Uterus (tissue), 4 donors: ENCODE data around the gene CENPO. TPM values are rescaled to one million over a fixed set of nuclear protein-coding genes. Genes with fewer than 3 reads are reported as not detected.

Source experiments
- DNase-seq, 2 donors: peaks; one replicate each; pipeline ENCODE4 v3.0.0-alpha.2; 2019 to 2020
- H3K27ac ChIP-seq, 2 donors: fragments of 200-600 bp; sonication (generic); 1 replicate in 1 of 2; 2 replicates in 1 of 2; pipeline ENCODE4 v1.5.1; 2016 to 2018
- H3K27me3 ChIP-seq, 2 donors: fragments of 200-600 bp; sonication (generic); one replicate each; pipeline ENCODE4 v1.5.1; 2018 to 2019; ENCODE audit warnings: control low read depth in 1 of 2
- H3K36me3 ChIP-seq, 2 donors: fragments of 200-600 bp; sonication (generic); one replicate each; pipeline ENCODE4 v1.5.1; 2019; ENCODE audit warnings: control low read depth in 1 of 2
- H3K4me1 ChIP-seq, 2 donors: fragments of 200-600 bp; sonication (generic); one replicate each; pipeline ENCODE4 v1.5.1; 2018 to 2019; ENCODE audit warnings: control low read depth in 1 of 2
- H3K4me3 ChIP-seq, 2 donors: fragments of 200-600 bp; sonication (generic); 1 replicate in 1 of 2; 2 replicates in 1 of 2; pipeline ENCODE4 v1.5.1; 2018 to 2019; ENCODE audit warnings: mild to moderate bottlenecking in 1 of 2
- H3K9me3 ChIP-seq, 2 donors: fragments of 200-600 bp; sonication (generic); one replicate each; pipeline ENCODE4 v1.5.1; 2019; ENCODE audit warnings: control low read depth in 1 of 2
- POLR2A ChIP-seq, 2 donors: fragments of 450-650 bp; IDR thresholded peaks; one replicate each; pipeline ENCODE4 v1.6.1; 2016; ENCODE audit warnings: antibody characterized with exemption in 2 of 2, mild to moderate bottlenecking in 1 of 2, moderate library complexity in 1 of 2
- intact Hi-C: fragments of 100-400 bp; cut with DNase I; formaldehyde crosslinking; loops from one replicate; pipeline ENCODE4 v1.15.1; 2023; ENCODE audit warnings: low total_unique reads
- total RNA-seq, 4 donors: library from RNA; depleted of rRNA in 3 of 4; stranded (reverse); fragments of >200 nt in 3 of 4; gene quantifications; one replicate each; pipeline versions ENCODE4 v1.1.0 to v1.2.4, GENCODE V29; 2014 to 2023
- TF ChIP-seq, protein P1 (sequence below), 4 experiments: fragments of 200-600 bp in 2 of 4; fragments of 450-650 bp in 2 of 4; sonication (generic) in 2 of 4; IDR thresholded peaks; one replicate each; pipeline ENCODE4 v1.5.1; 2016 to 2019; ENCODE audit warnings: antibody characterized with exemption in 4 of 4, mild to moderate bottlenecking in 2 of 4, moderate library complexity in 1 of 4
- donor health status: DM: yes; HTN: yes; CAD: no.

CENPO gene
- total RNA-seq, 4 donors from 2014 or later: 1.0 to 16.0 (median 2.2) TPM

DNA sequence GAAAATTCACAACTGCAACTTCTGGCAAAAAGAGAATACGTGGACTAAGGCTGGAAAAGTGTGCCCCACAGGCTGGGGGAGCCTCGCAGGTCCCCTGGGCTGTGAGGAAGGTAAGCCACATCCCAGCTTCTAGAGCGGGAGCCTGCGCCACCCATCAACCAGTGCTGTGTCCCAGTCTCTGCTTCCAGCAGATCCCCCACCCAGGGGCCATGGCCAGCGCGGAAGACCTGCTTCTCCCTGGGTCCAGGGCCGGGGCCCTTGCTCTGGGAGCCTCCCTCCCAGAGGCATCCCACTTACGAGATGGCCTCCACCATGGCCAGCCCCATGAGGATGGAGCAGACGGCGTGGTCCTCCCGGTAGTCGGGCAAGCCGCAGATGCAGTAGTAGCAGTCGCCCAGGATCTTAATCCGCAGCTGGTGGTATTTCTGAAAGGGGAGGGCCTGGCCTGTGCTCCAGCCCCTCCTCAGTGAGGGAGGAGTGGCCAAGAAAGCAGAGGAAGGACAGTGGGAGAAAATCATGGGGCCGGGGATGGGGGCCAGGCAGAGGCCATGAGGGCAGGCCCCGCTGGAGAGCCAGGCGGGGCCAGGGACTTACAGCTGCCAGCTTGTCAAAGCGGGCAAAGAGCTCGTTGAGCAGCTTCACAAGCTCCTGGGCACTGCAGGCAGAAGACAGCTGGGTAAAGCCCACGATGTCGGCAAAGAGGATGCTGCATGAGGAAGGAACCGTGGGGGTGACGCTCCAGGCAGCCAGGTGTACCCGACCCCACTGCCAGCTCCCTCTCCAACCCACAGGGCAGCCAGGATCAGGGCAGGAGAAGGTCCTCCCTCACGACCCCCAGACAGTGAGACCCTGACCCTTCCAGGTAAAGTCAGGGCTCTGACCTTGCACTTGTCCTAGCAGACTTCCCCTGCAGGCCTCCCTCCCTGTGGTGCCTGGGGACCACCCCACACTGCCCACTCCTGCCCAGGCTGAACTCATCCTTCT, 48.0 kb downstream of the CENPO start:
- DNase-seq: no peak
- Histone ChIP-seq H3K27ac (no peak overlapping the region), H3K27me3 (no peaks in the 10 kb centered on the region), H3K4me1 (no peaks in the 10 kb centered on the region), H3K9me3 (no peaks in the 10 kb centered on the region), H3K4me3 (no peak overlapping the region), H3K36me3 (no peaks in the 10 kb centered on the region)
- TF ChIP-seq, protein P1, sequence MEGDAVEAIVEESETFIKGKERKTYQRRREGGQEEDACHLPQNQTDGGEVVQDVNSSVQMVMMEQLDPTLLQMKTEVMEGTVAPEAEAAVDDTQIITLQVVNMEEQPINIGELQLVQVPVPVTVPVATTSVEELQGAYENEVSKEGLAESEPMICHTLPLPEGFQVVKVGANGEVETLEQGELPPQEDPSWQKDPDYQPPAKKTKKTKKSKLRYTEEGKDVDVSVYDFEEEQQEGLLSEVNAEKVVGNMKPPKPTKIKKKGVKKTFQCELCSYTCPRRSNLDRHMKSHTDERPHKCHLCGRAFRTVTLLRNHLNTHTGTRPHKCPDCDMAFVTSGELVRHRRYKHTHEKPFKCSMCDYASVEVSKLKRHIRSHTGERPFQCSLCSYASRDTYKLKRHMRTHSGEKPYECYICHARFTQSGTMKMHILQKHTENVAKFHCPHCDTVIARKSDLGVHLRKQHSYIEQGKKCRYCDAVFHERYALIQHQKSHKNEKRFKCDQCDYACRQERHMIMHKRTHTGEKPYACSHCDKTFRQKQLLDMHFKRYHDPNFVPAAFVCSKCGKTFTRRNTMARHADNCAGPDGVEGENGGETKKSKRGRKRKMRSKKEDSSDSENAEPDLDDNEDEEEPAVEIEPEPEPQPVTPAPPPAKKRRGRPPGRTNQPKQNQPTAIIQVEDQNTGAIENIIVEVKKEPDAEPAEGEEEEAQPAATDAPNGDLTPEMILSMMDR (IDR thresholded peaks at IDR 0.05): no peak
- TF ChIP-seq POLR2A (IDR thresholded peaks at IDR 0.05): no peak
- intact Hi-C loops: no loop called here

- TF ChIP-seq, protein P1 (IDR thresholded peaks at IDR 0.05): no peak
- no peak for TF ChIP-seq POLR2A (IDR thresholded peaks at IDR 0.05)
- Histone ChIP-seq H3K4me1 (no peaks in the 10 kb centered on the region), H3K27me3 (no peaks in the 10 kb centered on the region), H3K36me3 (no peaks in the 10 kb centered on the region), H3K4me3 (no peak overlapping the region), H3K27ac (no peak overlapping the region), H3K9me3 (no peaks in the 10 kb centered on the region)
- DNase-seq: no peak
- intact Hi-C loops: no loop called here
These were observed 49.1 kb downstream of the CENPO start for GRCh38 chr2:24842081-24843050.

GRCh38 chr2:24843330-24843860, 50.2 kb downstream of the CENPO start:
- Histone ChIP-seq H3K36me3 (no peaks in the 10 kb centered on the region), H3K4me1 (no peaks in the 10 kb centered on the region), H3K27ac (no peak overlapping the region), H3K27me3 (no peaks in the 10 kb centered on the region), H3K9me3 (no peaks in the 10 kb centered on the region), H3K4me3 (no peak overlapping the region)
- intact Hi-C loops: no loop called here
- no peak for DNase-seq
- no peak for TF ChIP-seq POLR2A (IDR thresholded peaks at IDR 0.05)
- TF ChIP-seq, protein P1 (IDR thresholded peaks at IDR 0.05): no peak

- H3K27me3 ChIP-seq: no peaks in the 10 kb centered on the region
- no peaks in the 10 kb centered on the region for H3K9me3 ChIP-seq
- H3K4me3 ChIP-seq: no peak overlapping the region
- TF ChIP-seq, protein P1 (IDR thresholded peaks at IDR 0.05): no peak
- no peak for TF ChIP-seq POLR2A (IDR thresholded peaks at IDR 0.05)
- DNase-seq: no peak
- H3K27ac ChIP-seq: no peak overlapping the region
- H3K4me1 ChIP-seq: no peaks in the 10 kb centered on the region
- intact Hi-C loops: no loop called here
- H3K36me3 ChIP-seq: no peaks in the 10 kb centered on the region
These were observed 50.9 kb downstream of the CENPO start for GRCh38 chr2:24844023-24844685.
